Endothelial cell (in vitro differentiated cells): ENCODE results near the gene HSP90AA1. TPM values are rescaled to one million over a fixed set of nuclear protein-coding genes. Genes with fewer than 3 reads are reported as not detected.
"Not testable (repeated sequence)": the region's sequence is repeated elsewhere in the genome, so short reads cannot be mapped to it uniquely, and the experiment has no call there.

ENCODE experiments used
- DNase-seq: peaks from one replicate; pipeline ENCODE4 v3.0.0; 2021; ENCODE audit warnings: low spot score
- H3K27ac Mint-ChIP-seq: one replicate; pipeline ENCODE4 v1.8.0; 2021; ENCODE audit warnings: mixed read lengths, inconsistent platforms; ENCODE audit not compliant: unreplicated experiment
- H3K27me3 Mint-ChIP-seq: one replicate; pipeline ENCODE4 v1.8.0; 2021; ENCODE audit warnings: mild to moderate bottlenecking, moderate library complexity, mixed read lengths, inconsistent platforms; ENCODE audit not compliant: unreplicated experiment
- H3K36me3 Mint-ChIP-seq: one replicate; pipeline ENCODE4 v1.8.0; 2021; ENCODE audit warnings: mild to moderate bottlenecking, low read depth, mixed read lengths, inconsistent platforms; ENCODE audit not compliant: unreplicated experiment
- H3K4me1 Mint-ChIP-seq: one replicate; pipeline ENCODE4 v1.8.0; 2021; ENCODE audit warnings: mild to moderate bottlenecking, mixed read lengths, inconsistent platforms; ENCODE audit not compliant: unreplicated experiment
- H3K4me3 Mint-ChIP-seq: one replicate; pipeline ENCODE4 v1.8.0; 2021; ENCODE audit warnings: mild to moderate bottlenecking, mixed read lengths, inconsistent platforms; ENCODE audit not compliant: unreplicated experiment
- H3K9me3 Mint-ChIP-seq: one replicate; pipeline ENCODE4 v1.8.0; 2021; ENCODE audit warnings: mixed read lengths, inconsistent platforms; ENCODE audit not compliant: unreplicated experiment
- total RNA-seq: library from RNA; stranded (reverse); fragmentation: NEBNext Ultra II Directional; extraction: Animal tissue kit (Norgen Biotek cat#: 25700); gene quantifications from one replicate; pipeline ENCODE4 v1.2.1, GENCODE V29; 2021; ENCODE audit not compliant: unreplicated experiment
- TF ChIP-seq, protein P1 (sequence below): fragments of 200-600 bp; sonication (generic); IDR thresholded peaks from one replicate; pipeline ENCODE4 v1.5.0; 2021; ENCODE audit warnings: antibody characterized with exemption; ENCODE audit not compliant: unreplicated experiment

Gene HSP90AA1
- total RNA-seq, 1 donor from 2014 or later, result 246 TPM

DNA sequence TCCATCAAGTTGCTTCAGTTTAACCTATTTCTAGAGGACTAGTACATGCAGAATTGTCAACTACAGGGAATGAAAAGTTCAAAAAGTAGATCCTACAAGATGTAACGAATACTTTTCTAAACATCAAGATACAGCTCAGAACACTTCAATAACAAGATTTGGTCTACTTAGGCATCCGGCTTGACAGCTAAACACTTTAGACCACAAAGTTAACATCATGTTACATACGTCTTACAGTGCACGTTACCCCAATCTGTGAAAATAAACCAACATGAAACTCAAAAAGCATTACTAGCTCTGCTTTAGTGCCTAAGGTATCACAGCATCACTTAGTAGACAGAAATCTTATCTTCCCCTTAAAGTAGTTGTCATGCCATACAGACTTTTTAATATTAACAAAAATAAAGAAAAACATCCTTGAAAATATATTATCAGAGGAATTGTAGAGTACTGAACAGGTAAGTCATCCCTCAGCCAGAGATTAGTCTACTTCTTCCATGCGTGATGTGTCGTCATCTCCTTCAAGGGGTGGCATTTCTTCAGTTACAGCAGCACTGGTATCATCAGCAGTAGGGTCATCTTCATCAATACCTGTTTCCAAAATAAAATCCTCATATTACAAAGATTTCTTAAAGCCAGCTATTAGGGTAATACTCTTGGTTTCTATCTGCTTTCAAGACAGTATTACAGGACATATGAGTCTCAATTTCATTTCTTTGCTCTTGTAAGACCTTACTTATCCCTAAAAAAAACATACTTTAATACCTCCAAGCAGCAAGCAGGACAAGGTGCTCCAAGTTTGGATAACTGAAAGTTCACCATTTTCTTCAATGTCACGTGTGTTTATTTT lies 5.4 kb downstream of the HSP90AA1 start:
- Mint-ChIP-seq H3K4me3 (peak overlapping the region; percentile 7), H3K36me3 (peaks cover 64% of the 10 kb centered on the region), H3K4me1 (peaks cover 28% of the 10 kb centered on the region), H3K9me3 (no peaks in the 10 kb centered on the region), H3K27me3 (peaks cover 4% of the 10 kb centered on the region), H3K27ac (no peak overlapping the region)
- no peak for DNase-seq
- TF ChIP-seq, protein P1, sequence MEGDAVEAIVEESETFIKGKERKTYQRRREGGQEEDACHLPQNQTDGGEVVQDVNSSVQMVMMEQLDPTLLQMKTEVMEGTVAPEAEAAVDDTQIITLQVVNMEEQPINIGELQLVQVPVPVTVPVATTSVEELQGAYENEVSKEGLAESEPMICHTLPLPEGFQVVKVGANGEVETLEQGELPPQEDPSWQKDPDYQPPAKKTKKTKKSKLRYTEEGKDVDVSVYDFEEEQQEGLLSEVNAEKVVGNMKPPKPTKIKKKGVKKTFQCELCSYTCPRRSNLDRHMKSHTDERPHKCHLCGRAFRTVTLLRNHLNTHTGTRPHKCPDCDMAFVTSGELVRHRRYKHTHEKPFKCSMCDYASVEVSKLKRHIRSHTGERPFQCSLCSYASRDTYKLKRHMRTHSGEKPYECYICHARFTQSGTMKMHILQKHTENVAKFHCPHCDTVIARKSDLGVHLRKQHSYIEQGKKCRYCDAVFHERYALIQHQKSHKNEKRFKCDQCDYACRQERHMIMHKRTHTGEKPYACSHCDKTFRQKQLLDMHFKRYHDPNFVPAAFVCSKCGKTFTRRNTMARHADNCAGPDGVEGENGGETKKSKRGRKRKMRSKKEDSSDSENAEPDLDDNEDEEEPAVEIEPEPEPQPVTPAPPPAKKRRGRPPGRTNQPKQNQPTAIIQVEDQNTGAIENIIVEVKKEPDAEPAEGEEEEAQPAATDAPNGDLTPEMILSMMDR, result no peak

DNA sequence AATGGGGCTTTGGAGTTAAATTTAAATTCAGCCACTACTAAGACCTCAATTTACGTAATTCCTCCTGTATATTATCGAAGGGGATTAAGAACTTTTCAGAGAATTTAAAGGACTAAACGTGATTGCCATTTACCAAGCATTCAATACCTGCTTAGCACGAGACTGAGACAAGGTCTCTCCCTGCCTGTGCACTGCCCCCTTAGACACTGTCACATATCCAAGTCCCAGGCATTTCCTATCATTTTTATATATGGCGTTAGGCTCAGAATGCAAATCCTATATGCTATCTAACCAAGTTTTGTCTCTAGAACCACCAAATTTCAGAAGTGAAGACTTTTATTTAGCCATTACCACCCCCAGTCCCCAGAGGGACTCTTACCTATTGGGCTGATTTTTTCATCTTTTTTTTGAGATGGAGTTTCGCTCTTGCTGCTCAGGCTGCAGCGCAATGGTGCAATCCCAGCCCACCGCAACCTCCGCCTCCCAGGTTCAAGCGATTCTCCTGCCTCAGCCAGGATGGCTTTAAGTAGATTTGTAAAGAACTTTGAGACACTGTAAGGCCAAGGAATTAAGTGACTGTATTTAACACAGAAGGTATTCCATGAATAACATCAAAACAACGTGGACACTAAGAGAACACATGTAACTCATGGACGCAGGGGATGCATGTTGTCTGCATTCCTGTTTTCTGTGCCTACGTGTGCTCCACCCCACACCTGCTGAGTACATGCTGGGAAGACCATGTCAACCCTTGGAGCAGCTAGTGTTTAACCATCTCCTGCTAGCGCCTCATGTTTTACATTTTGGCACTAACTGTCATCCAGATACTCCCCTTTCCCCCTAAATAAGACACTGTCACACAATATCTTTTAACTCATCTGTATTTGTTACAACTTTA lies 6.4 kb downstream of the HSP90AA1 start:
- Mint-ChIP-seq H3K4me3 (no peak overlapping the region), H3K27me3 (peaks cover 2% of the 10 kb centered on the region), H3K9me3 (no peaks in the 10 kb centered on the region), H3K4me1 (peaks cover 21% of the 10 kb centered on the region), H3K27ac (no peak overlapping the region), H3K36me3 (peaks cover 56% of the 10 kb centered on the region)
- TF ChIP-seq, protein P1, result no peak
- DNase-seq, result no peak

DNA sequence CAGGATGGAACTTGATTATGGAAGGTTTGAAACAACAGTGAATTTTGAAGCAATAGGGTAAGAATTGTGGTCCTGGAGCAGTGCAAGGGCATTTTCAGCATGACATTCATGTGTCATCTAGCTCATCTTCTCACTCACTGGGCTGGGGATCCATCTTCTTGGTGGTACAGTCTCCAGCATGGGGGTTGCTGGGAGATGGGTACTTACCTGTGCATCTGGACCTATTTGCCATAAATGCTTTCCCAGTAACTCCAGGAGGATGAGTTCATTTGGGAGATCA lies 7.2 kb downstream of the HSP90AA1 start:
- Mint-ChIP-seq H3K4me1 (peaks cover 14% of the 10 kb centered on the region), H3K36me3 (peaks cover 48% of the 10 kb centered on the region), H3K27me3 (no peaks in the 10 kb centered on the region), H3K27ac (no peak overlapping the region), H3K4me3 (peak overlapping the region; percentile 12), H3K9me3 (no peaks in the 10 kb centered on the region)
- TF ChIP-seq, protein P1, result no peak
- DNase-seq, result no peak

DNA sequence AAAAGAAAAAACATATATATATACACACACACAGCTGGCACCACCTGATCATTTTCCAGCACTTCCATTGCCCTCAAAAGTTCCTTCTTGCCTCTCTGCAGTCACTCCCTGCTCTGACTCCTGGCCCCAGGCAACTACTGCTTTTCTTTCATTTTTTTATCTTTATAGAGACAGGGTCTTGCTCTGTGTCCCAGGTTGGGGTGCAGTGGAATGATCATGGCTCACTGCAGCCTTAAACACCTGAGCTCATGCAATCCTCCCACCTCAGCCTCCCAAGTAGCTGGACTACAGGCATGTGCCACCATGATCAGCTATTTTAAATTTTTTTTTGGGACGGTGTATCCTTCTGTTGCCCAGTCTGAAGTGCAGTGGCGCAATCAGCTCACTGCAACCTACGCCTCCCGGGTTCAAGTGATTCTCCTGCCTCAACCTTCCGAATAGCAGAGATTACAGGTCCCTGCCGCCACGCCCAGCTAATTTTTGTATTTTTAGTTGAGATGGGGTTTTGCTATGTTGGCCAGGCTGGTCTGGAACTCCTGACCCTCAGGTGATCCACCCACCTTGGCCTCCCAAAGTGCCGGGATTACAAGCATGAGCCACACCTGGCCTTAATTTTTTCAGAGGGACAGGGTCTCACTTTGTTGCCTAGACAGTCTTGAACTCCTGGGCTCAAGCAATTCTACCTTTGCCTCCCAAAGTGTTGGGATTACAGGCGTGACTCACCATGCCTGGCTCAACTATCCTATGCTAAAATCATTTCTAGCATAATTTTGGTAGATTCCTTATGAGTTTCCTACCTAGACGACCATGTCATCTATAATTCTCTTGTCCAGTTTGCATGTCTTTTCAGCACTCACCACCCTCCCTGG lies 7.8 kb downstream of the HSP90AA1 start:
- Mint-ChIP-seq H3K4me1 (peaks cover 11% of the 10 kb centered on the region), H3K27me3 (peaks cover 3% of the 10 kb centered on the region), H3K36me3 (peaks cover 47% of the 10 kb centered on the region), H3K4me3 (peak overlapping the region; percentile 12), H3K9me3 (no peaks in the 10 kb centered on the region), H3K27ac (no peak overlapping the region)
- DNase-seq, result no peak
- TF ChIP-seq, protein P1, result no peak

DNA sequence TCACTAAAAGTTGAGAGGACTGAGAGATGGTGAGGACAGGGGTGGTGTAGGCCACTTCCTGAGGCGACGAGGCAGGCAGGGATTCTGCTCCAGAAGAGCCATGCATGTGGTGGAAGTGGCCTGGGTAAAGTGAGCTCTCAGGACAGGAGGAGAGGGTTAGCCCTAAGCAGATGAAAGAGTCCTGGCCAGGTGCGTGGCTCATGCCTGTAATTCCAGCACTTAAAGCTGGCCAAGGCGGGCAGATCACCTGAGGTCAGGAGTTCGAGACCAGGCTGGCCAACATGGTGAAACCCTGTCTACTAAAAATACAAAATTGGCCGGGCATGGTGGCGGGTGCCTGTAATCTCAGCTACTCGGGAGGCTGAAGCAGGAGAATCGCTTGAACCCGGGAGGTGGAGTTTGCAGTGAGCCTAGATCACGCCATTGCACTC lies 8.5 kb downstream of the HSP90AA1 start:
- H3K36me3 Mint-ChIP-seq, result peaks cover 41% of the 10 kb centered on the region
- H3K4me1 Mint-ChIP-seq, DNase-seq, H3K27ac Mint-ChIP-seq, H3K27me3 Mint-ChIP-seq, H3K9me3 Mint-ChIP-seq: not testable (repeated sequence)
- H3K4me3 Mint-ChIP-seq, result peak overlapping the region; percentile 75
